ENCODE measurements around the gene KRTAP12-3. TPM values are rescaled to one million over a fixed set of nuclear protein-coding genes. Genes with fewer than 3 reads are reported as not detected.

The KRTAP12-3 gene
- polyA plus RNA-seq, 1 donor from 2014 or later, result not detected

GRCh38 chr21:44650973-44651675, 6.6 kb upstream of the KRTAP12-3 start:
- H3K9me2 ChIP-seq (ENCODE audit: insufficient read depth, low read length), result no peaks in the 10 kb centered on the region
- H3K9me3 ChIP-seq (ENCODE audit: low read length), result no peaks in the 10 kb centered on the region
- H3K4me2 ChIP-seq (ENCODE audit: low read length), result no peak overlapping the region
- no peak overlapping the region for H3K9ac ChIP-seq (ENCODE audit: low read length)
- H3K36me3 ChIP-seq (ENCODE audit: insufficient read depth, low read length), result no peaks in the 10 kb centered on the region
- no peaks in the 10 kb centered on the region for H3F3A ChIP-seq (ENCODE audit: insufficient read depth, low read length, poor library complexity, severe bottlenecking)
- H3K79me2 ChIP-seq (replicated peaks; ENCODE audit: insufficient read depth, low read length), result no peaks in the 10 kb centered on the region
- no peaks in the 10 kb centered on the region for H4K20me1 ChIP-seq (ENCODE audit: insufficient read depth)
- H2AFZ ChIP-seq (ENCODE audit: low read depth, low read length), result no peak overlapping the region
- TF ChIP-seq RAD21 (conservative IDR thresholded peaks at IDR 0.05), result no peak
- no peak for TF ChIP-seq SMC3 (conservative IDR thresholded peaks at IDR 0.05; ENCODE audit: poor library complexity)
- no peak for TF ChIP-seq CTCF (IDR thresholded peaks at IDR 0.05; ENCODE audit: poor library complexity, severe bottlenecking)
- no peak for TF ChIP-seq REST (IDR thresholded peaks at IDR 0.05; ENCODE audit: borderline replicate concordance)
- no peak for TF ChIP-seq EZH2 (IDR thresholded peaks at IDR 0.05; ENCODE audit: borderline replicate concordance, insufficient read depth, low read length, poor library complexity, severe bottlenecking)
- no peak for TF ChIP-seq POLR2AphosphoS5 (IDR thresholded peaks at IDR 0.05)
- no peak overlapping the region for H3K27ac ChIP-seq (ENCODE audit: low read length)
- no peak overlapping the region for H3K4me3 ChIP-seq (ENCODE audit: low read length)
- no peaks in the 10 kb centered on the region for H3K27me3 ChIP-seq (ENCODE audit: insufficient read depth, low read depth, low read length)

- Histone ChIP-seq H3K4me2 (ENCODE audit: low read length) (no peak overlapping the region), H3K36me3 (ENCODE audit: insufficient read depth, low read length) (no peaks in the 10 kb centered on the region), H3K4me3 (ENCODE audit: low read length) (no peak overlapping the region), H3F3A (ENCODE audit: insufficient read depth, low read length, poor library complexity, severe bottlenecking) (no peaks in the 10 kb centered on the region), H4K20me1 (ENCODE audit: insufficient read depth) (no peaks in the 10 kb centered on the region), H3K79me2 (replicated peaks; ENCODE audit: insufficient read depth, low read length) (no peaks in the 10 kb centered on the region), H3K9me3 (ENCODE audit: low read length) (no peaks in the 10 kb centered on the region), H3K9me2 (ENCODE audit: insufficient read depth, low read length) (no peaks in the 10 kb centered on the region), H3K9ac (ENCODE audit: low read length) (no peak overlapping the region), H2AFZ (ENCODE audit: low read depth, low read length) (no peak overlapping the region), H3K27me3 (ENCODE audit: insufficient read depth, low read depth, low read length) (no peaks in the 10 kb centered on the region), H3K27ac (ENCODE audit: low read length) (no peak overlapping the region)
- no peak for TF ChIP-seq POLR2AphosphoS5 (IDR thresholded peaks at IDR 0.05)
- no peak for TF ChIP-seq MXI1 (conservative IDR thresholded peaks at IDR 0.05; ENCODE audit: poor library complexity, severe bottlenecking)
- no peak for TF ChIP-seq CTCF (IDR thresholded peaks at IDR 0.05; ENCODE audit: poor library complexity, severe bottlenecking)
- TF ChIP-seq REST (IDR thresholded peaks at IDR 0.05; ENCODE audit: borderline replicate concordance), result no peak
- TF ChIP-seq TAF1 (IDR thresholded peaks at IDR 0.05; ENCODE audit: low read depth), result no peak
- TF ChIP-seq SMC3 (conservative IDR thresholded peaks at IDR 0.05; ENCODE audit: poor library complexity), result no peak
- TF ChIP-seq EZH2 (IDR thresholded peaks at IDR 0.05; ENCODE audit: borderline replicate concordance, insufficient read depth, low read length, poor library complexity, severe bottlenecking), result no peak
- TF ChIP-seq RAD21 (conservative IDR thresholded peaks at IDR 0.05), result no peak
- TF ChIP-seq EP300 (conservative IDR thresholded peaks at IDR 0.05; ENCODE audit: poor library complexity, severe bottlenecking), result no peak
These were observed 4.6 kb upstream of the KRTAP12-3 start for GRCh38 chr21:44653123-44653522.

Measured in neural cell (in vitro differentiated cells).